Fibroblast of skin of abdomen (primary cell): Measurements from ENCODE around the gene RFTN1.

Experiments
- DNase-seq: peaks from one replicate; pipeline ENCODE4 v3.0.0-alpha.2; 2013

The RFTN1 gene

DNA sequence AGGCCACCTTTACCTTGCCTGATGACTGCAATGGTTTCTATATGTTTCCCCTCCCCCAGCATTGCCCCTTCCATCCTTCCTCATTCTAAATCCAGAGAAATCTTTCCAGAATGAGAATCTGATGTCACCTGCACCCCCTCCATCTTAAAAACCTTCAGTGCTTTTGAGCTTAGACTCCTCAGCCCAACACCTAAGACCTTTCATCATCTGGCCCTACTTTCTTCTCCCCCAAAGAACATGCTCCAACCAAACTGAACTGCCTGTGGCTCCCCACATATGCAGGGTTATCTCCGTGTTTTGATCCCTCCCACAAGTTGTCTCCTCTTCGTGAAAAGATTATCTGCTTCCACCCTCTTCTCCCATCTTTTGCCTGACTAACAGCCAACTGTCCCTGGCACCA is 27.3 kb downstream of the RFTN1 start:
- no peak for DNase-seq

DNA sequence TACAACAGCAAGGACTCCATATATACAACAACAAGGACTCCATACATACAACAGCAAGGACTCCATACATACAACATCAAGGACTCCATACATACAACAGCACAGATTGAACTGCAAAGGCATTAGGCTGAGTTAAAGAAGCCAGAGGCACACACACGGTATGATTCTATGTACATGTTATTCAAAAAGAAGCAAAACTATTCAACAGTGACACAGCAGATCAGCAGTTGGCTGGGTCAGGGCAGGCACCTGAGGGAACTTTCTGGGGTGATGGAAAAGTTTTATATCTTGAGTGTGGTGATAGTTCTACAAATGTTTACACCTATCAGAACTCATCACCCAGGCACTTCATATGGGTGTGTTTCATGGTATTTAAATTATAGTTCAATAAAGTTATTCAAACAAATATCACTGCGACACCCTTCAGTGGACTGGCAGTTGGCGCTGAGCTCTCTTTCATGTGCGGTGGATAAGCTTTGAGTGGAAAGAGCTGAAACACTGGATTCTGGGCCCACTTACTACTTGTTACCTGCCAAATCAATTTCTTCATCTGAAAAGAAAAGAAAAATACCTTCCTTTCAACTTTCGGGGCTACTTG is 28.0 kb downstream of the RFTN1 start:
- DNase-seq: no peak

DNA sequence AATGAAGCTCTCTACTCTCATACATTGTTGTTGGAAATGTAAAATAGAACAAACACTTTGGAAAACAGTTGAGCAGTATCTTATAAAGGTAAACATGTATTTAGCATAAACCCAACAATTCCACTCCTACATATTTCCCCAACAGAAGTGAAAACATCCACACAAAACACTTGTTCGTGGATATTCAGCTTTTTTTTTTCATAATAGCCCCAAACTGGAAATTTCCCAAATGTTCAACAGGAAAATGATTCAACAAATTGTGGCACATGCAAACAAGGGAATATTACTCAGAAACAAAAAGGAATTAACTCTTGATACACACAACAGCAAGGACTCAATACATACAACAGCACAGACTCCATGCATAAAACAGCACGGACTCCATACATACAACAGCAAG is 28.5 kb downstream of the RFTN1 start:
- no peak for DNase-seq

DNA sequence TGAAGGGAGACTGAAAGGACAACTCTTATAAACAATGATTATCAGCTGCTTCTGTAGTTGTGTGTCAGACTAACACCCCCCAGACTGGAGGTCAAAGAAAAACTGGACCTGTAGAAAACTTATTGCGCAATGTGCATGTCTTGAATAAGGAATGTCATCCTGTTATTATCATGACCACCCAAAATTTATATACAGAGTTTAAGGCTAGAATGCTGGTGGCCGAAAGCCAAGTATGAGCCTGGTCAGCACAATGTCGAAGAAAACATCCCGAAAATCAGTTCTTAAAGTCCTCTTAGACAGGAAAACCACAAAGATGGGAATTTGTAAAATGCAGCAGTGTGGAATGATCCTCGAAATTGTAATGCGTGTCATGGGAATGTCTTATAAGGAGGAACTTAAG is 29.3 kb downstream of the RFTN1 start:
- DNase-seq: peak; percentile 99

DNA sequence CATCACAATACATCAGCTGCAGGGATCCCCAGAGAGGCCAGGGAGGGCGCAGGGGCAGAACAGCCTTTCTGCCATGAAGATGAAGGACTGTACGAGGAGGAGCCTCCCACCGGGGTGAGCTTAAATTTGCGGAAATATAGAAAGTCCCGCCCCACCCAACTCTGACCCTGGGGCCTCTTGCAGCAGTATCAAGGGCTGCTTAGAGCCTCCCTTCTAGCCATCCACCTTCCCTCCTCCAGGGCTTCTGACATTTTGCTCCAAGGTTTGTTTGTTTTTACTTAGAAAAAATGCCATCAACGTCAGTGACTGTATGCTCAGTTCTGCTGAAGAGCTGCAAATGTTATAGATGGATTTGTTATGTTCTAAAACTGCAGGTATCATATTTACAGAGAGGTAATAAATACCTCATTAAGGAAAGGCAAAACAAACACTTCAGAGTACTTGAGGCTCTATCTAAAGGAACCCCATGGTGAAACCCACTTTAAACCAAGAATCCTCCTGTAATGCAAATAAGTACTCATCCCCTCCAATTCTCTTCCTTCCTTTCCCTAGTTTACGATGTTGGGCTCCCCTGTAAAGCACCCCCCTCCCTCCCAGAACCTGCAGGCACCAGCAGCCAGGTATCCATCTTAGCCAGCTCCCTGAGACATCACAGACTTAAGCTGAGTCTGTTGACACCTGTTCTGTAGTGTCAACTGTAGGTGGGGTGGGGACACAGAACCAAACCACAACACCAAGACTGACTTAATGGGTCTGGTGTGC is 30.5 kb downstream of the RFTN1 start:
- DNase-seq: no peak

DNA sequence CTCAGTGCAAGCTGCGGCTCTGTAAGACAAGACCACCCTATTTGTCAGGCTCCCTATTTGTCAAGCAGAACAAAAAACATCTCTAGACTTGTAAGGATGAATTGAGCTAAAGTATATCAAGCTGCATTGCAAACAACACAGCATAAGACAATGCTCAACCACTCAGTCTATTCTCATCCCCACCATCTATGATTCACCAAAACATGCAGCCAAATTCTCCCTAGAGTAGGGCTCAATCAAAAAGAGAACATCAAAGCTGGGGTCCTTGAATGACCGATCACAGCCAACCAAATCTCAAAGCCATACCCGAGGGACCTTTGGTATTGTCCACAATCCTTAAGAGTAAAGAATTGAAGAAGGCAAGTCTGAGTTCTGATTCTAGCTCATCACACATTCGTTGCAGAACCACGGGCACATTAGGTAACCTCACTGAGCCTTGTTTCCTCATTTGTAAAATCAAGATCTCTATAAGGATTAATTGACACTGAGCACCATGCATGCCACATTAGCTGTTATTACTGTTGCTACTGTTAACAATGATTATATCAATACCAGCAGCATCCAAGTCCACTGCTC is 31.2 kb downstream of the RFTN1 start:
- no peak for DNase-seq

DNA sequence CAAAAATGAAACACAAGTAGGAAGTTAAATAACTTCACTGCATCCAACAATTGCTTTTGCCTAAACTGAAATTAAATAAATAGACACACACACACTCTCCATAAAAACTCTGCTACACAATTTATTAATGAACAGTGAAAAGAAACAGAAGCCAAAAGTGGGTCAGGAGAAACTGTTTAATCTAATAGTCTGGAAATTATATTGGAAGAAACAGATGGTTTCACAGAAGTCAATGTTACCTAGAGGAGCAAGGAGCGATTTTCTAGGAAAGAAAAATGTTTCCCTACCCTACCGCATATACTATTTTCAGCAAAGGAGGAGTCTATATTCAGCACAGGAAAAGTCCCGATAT is 32.0 kb downstream of the RFTN1 start:
- DNase-seq: no peak

DNA sequence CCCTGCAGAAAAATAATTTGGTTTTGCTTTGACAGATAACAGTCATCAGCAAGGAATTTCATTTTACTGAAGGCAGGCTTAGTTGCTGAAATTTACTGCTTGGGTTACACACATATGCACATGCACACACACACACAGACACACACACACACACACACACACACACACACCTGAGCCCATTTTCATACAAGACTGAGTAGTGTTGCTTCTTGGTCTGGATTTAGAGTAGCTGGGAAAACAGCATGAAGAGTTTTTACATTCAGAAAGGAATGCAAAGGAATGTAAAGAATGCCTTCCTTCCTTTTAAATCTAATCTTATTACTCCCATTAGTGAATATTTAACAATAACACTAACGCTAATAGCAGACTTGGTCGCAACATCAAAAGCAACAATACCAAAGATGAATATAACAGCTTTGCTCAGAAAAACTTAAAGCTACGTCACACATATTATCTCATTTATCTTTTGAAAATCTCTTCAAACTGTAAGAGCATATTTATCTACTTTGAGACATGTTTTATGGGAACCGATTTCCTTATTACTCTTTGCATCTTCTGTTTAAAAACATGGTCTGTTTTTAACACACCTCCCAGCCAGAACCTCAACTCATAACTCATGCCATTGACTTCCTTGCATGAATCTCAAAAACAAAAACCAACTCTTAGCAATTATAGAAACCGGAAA is 32.5 kb downstream of the RFTN1 start:
- peak; percentile 77 for DNase-seq

DNA sequence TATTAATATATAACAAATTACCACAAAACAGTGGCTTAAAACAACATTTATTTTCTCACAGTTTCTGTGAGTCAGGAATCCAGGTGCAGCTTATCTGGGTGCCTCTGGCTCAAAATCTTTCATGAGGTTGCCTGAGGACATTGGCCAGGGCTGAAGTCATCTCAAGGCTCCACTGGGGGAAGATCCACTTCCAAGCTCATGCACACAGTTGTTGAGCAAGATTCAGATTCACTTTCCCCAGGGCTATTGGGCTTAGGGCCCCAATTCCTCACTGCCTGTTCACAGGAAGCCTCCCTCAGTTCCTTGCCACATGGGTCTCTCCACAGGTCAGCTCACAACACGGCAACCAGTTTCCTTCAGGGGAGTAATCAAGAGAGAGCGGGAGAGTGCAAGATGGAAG is 35.0 kb downstream of the RFTN1 start:
- peak; percentile 59 for DNase-seq

DNA sequence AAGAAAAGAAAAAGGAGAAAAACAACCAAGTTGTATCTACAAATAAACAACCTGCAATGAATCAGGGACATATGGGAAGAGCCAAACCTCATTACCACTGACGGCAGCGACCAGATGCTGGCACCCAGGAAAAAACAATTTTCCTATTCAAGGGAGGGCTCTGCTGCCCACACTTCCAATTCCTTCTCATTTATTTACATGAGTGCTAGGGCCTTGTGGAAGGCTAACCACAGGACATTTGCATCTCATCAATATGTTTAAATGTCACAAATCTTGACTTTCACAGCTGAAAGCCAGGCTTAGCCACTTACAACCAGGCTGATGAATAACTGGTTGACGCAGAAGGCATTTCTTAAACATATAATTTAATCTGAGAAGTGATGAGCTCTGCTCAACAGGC is 36.0 kb downstream of the RFTN1 start:
- DNase-seq: peak; percentile 46

DNA sequence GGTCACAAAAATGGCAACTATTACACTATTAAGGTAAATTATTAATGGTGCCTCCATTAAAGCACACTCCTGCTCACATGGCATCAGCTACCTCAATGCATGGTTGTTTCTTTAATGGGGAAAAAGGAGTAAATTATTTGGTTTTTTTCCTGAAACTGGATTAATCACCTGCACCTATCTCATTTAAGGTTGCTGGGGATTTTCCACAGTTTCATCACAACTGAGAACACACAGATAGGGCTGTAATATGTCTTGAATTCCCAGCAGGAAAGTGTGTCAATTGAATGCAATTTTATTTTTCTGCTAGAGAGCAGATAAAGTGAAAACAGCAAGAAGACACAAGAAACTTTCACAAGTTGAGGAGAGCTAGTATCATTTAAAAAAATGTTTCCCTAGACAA is 36.4 kb downstream of the RFTN1 start:
- peak; percentile 62 for DNase-seq

DNA sequence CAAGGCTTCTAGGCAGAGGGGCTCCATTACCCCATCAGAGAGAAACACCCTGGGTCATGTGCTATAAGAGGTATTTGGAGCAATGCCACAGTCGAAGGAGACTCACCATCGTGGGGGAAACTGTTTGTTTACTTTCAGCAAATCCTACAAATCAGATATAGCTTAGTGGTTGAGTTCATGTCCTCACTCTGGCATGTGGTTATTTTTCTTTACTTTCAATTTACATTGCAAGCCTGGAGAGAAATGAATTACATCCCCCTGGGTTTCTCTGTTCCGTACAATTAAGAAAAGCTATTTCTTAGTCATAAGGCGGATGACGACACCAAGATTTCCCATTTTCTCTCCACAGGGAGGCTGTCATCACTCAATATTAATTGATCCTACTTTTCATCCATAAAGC is 36.9 kb downstream of the RFTN1 start:
- peak; percentile 97 for DNase-seq

DNA sequence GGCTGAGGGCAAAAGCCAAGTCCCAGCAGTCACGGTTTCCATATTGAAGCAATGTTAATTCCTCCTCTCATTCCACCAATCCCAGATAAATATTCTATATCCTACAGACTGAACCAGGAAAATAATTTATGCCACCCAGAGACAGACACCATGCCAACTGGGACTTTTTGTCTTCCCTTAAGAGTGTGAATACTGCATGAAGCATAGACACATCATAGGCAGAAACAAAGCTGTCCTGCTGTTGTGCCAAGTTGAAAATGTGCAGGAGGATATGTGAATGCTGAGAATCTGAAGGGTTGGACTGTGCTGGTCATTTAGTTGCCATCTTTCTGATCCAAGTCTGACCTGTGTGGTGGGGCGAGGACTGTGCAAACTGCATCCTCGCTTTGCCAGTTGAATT is 37.7 kb downstream of the RFTN1 start:
- no peak for DNase-seq

DNA sequence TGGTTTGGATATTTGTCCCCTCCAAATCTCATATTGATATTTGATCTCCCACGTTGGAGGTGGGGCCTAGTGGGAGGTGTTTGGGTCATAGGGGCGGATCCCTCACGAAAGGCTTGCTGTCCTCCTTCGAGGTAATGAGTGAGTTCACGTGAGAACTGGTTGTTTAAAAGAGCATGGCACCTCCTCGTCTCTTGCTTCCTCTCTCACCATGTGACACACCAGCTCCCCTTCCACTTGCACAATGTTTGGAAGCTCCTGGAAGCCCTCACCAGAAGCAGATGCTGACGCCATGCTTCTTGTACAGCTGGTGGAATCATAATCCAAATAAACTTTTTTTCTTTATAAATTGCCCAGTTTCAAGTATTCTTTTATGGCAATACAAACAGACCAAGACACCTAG is 38.6 kb downstream of the RFTN1 start:
- DNase-seq: no peak

DNA sequence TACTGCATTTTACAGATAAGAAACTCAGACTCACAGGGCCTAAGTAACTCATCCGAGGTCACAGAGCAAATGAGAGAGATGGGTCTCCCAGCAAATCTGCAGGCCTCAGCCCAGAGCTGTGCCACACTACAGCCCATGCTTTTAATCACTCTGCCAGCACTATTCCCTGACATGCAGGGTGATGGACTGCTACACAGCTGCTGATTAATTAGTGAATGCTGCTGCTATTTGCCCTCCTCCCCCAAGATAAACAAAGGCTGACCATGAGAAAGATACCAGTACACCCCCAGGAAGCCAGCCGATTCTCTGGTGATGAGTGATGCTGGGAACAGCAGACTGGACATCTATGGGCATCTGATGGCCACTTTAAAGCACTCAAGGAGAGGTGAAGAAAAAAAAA is 39.3 kb downstream of the RFTN1 start:
- DNase-seq: no peak

DNA sequence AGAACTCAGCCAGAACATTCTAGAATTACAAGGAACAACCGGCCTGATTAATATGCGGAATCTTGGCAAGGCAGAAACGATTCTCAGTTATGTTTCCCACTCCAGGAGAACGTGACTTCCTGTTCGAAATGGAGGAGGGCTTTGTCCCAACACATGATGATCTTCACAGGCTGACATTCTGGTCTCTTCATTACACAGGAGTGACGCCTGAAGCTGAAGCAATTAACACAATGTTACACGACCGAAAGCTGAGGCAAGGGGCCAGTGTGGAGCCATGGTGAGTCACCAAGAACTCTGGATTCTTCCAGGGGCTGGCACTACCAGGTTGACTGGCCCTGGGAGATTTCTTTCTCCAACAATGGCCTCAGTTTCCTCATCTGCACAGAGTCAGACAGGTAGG is 40.9 kb downstream of the RFTN1 start:
- no peak for DNase-seq

DNA sequence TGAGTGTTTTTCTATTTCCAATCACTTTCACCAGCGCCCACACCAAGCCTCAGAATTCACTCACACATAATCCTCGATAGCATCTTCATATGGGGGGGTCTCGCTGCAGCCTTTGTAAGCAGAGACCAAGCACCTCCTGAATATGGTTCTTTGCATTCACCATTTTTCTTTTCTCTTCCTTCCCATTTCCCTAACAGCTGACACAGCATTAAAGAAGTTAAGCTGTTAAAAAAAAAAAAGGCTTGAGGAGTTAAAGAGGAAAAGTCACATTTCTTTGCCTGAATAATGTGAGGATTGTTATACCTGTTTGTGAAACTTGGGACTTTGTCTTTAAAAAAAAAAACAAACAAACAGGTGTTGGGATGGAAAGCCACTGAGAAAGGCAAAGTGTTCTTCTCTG is 41.6 kb downstream of the RFTN1 start:
- no peak for DNase-seq

DNA sequence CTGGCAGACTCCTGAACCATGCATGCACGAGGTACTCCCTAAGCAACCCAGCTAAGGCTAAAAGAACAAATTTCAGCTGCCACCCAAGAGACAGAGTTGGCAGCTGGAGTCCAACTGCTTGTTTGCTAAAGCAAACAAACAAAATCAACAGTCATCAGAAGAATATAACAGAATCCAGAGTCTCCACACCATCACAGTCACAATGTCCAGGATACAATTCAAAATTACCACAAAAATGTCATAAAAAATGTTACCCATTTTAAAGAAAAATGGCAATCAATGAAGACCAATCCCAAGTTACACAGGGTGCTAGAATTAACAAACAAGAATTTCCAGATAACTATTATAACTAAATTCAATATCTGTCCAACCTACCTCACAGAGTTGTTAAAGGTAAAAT is 42.9 kb downstream of the RFTN1 start:
- DNase-seq: no peak

DNA sequence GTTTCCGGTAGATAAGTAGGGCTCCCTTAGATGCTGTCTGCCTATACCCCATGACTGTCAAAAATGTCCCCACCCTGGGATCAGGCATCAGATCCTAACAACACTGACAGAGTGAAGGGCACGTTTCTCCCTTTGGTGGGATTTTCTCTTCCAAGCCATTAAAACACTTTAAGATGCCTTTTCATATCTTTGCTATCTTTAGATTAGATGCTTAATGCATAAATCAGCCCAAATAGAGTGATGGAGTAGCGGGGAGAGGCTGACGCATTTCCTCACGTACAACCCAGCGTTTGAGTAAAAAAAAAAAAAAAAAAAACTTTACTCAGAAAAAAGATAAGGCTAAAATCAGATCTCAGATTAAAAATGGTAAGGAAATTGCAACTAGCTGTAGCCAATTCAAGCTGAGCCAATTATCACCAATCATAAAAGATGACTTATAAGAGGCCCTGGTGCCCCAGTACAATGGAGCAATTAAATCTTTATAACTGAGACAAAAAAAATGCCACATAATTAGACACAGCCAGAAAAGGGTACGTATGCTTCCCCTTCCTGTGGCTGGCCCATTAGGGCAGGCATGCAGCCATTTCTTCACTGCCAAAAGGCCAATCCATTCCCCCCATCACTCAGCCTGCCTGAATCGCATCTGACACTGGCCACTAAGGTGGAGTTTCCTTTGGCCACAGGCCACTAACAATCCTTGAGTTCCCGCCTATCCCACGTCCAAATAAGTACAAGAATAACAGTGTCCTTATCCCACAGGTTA is 45.0 kb downstream of the RFTN1 start:
- no peak for DNase-seq

DNA sequence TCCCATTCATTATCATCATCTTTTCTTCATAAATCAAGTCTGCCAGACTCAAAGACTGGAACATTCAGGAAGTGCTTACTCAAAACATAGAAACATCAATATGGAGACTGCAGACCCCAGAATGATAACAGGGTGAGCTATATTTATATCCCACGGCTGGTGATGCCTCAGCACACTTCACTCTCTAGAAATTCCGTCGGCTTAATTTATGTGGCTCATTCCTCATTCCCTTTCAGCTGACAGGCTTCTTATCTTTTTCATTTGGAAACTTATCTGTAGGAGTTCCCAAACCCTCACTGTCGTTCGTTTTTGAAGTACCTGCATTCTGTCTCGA is 45.5 kb downstream of the RFTN1 start:
- DNase-seq: no peak

DNA sequence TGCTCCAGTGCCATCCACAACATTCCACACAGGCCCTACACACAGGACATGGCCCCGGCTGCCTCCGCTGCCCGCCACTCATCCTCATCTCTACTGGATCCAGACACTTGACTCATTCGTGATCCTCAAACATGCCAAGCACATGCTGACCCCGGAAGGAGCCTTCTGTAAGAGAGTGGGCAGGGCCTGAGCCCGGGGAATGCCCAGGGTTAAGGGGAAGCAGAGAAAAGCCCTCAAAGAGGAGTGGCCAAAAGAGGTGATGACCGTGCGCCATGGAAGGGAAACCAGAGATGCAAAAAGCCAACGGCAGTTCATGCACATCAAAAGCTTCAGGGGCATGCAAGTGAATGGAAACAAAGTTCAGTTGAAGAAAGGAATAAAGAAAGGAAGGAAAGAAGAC is 46.1 kb downstream of the RFTN1 start:
- DNase-seq: no peak

DNA sequence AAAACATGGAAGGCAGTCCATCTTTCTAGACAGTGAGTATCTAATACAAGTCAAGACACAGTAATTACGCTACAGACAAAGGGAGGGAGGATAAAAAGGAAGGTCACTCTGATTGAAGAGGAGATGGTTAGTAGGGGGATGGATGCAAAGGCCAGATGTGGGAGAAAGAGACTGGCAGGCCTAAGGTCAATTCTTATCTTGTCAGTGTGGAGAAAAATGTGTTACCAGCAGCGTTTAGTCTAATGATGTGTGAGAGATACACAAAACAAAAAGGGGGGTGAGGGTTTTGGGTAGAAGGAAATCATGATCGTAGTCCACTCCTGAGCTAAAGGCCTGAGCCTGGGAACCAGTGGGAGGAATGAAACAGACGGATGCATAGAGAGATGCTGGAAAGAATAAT is 46.7 kb downstream of the RFTN1 start:
- no peak for DNase-seq

DNA sequence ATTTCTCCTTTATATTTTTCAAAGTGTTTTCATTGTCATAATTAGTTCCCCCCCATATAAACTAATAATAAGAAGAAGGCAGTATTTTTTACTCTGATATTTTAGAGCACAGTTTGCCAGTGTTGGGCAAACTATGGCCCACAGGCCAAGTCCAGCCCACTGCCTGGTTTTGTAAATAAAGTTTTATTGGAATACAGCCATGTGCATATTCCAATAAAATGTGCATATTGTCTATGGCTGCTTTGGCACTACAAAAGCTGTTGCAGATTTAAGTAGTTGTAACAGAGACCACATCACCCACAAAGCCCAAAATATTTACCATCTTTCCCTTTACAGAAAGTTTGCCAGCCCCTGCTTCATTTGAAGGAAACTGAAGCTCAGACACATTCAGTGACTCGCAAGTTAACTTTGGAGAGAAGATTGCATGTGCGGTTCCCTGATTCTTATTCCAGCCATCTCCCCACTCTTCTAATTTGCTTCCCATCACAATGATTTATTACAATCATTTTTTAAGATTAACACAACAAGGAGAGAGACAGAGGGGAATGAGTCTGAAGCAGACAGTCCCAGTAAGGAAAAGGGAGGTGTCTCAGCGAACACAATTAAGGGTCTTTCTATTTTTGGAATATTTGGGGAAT is 48.9 kb downstream of the RFTN1 start:
- DNase-seq: peak; percentile 85
